GM12873 (cell line): Measurements from ENCODE around the gene OSBPL6.

ENCODE experiments used
- TF ChIP-seq, protein P1 (sequence below): IDR thresholded peaks from 2 replicates; pipeline ENCODE4 v1.5.1; 2012; ENCODE audit warnings: low read depth, mild to moderate bottlenecking, moderate library complexity, low read length, control low read depth; ENCODE audit not compliant: insufficient read depth; ENCODE audit errors: missing control alignments

OSBPL6 gene

GRCh38 chr2:178193823-178194599 lies at the start of gene OSBPL6:
Gene OSBPL6 (plus strand): TSS chr2:178194512. CDS start chr2:178306185, 111,673 bp downstream.
- TF ChIP-seq, protein P1, sequence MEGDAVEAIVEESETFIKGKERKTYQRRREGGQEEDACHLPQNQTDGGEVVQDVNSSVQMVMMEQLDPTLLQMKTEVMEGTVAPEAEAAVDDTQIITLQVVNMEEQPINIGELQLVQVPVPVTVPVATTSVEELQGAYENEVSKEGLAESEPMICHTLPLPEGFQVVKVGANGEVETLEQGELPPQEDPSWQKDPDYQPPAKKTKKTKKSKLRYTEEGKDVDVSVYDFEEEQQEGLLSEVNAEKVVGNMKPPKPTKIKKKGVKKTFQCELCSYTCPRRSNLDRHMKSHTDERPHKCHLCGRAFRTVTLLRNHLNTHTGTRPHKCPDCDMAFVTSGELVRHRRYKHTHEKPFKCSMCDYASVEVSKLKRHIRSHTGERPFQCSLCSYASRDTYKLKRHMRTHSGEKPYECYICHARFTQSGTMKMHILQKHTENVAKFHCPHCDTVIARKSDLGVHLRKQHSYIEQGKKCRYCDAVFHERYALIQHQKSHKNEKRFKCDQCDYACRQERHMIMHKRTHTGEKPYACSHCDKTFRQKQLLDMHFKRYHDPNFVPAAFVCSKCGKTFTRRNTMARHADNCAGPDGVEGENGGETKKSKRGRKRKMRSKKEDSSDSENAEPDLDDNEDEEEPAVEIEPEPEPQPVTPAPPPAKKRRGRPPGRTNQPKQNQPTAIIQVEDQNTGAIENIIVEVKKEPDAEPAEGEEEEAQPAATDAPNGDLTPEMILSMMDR = no peak

- TF ChIP-seq, protein P1 = no peak
These were observed 42.3 kb upstream of the OSBPL6 start for GRCh38 chr2:178152033-178152432.

GRCh38 chr2:178152542-178152941 lies 41.8 kb upstream of the OSBPL6 start:
- TF ChIP-seq, protein P1 = no peak

DNA sequence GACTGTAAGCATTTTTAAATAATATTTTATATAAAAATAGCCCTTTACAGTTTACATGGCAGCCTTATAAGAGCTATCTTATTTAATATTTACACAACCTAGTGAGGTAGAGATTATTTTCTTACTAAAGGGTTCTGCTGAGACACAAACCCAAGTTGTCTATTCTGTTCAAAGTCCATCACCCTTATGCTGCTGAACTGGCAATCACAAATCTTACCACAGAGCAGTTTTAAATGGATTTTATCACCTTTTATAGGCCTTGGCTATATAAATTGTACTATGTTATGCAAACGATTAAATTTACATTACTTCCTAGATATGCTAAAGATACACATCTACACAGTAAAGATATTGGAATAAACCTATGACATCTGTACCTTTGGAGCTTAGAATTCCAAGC lies 41.3 kb upstream of the OSBPL6 start:
- TF ChIP-seq, protein P1 = no peak

- TF ChIP-seq, protein P1 = no peak
These were observed 38.8 kb upstream of the OSBPL6 start for GRCh38 chr2:178155524-178155923.

- TF ChIP-seq, protein P1 = no peak
These were observed 36.7 kb upstream of the OSBPL6 start for GRCh38 chr2:178157574-178157973.

GRCh38 chr2:178159966-178160365 lies 34.3 kb upstream of the OSBPL6 start:
- TF ChIP-seq, protein P1 = no peak
